Lung microvascular endothelial cell (primary cell): Measurements from ENCODE around the gene RPLP2. TPM values are rescaled to one million over a fixed set of nuclear protein-coding genes. Genes with fewer than 3 reads are reported as not detected.

Source experiments
- DNase-seq, 2 donors: peaks; one replicate each; pipeline versions ENCODE4 v3.0.0 to v3.0.0-alpha.2; 2010; ENCODE audit warnings: low read depth in 2 of 2
- total RNA-seq: library from RNA; depleted of rRNA; stranded (reverse); fragments of >200 nt; gene quantifications from 2 replicates; pipeline ENCODE4 v1.2.1, GENCODE V29; 2014

The RPLP2 gene
- total RNA-seq, 1 donor from 2014 or later = 383 TPM

GRCh38 chr11:823441-824291 lies 13.9 kb downstream of the RPLP2 start:
- no peak for DNase-seq

DNA sequence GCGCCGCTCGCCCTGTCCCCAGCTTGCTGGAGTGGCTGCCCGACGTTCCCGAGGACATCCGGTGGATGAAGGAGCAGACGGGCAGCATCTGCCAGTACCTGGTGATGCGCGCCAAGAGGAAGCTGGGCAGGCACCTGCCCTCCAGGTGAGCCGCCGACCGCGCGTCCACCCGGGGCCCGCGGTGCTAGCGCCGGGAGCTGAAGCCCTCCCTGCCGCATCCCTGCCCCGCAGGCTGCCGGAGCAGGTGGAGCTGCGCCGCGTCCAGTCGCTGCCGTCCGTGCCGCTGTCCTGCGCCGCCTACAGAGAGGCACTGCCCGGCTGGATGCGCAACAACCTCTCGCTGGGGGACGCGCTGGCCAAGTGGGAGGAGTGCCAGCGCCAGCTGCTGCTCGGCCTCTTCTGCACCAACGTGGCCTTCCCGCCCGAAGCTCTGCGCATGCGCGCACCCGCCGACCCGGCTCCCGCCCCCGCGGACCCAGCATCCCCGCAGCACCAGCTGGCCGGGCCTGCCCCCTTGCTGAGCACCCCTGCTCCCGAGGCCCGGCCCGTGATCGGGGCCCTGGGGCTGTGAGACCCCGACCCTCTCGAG lies 14.6 kb downstream of the RPLP2 start:
- no peak for DNase-seq

DNA sequence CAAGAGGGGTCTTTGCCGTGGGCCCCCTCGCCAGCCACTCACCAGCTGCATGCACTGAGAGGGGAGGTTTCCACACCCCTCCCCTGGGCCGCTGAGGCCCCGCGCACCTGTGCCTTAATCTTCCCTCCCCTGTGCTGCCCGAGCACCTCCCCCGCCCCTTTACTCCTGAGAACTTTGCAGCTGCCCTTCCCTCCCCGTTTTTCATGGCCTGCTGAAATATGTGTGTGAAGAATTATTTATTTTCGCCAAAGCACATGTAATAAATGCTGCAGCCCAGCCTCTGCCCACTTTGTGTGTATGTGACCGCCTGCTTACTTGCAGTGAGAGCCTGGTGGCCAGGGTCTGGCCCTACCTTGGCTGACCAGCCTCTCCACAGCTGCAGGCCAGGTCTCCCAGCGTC lies 15.2 kb downstream of the RPLP2 start:
- no peak for DNase-seq

GRCh38 chr11:825366-826226 lies 15.8 kb downstream of the RPLP2 start:
- no peak for DNase-seq

DNA sequence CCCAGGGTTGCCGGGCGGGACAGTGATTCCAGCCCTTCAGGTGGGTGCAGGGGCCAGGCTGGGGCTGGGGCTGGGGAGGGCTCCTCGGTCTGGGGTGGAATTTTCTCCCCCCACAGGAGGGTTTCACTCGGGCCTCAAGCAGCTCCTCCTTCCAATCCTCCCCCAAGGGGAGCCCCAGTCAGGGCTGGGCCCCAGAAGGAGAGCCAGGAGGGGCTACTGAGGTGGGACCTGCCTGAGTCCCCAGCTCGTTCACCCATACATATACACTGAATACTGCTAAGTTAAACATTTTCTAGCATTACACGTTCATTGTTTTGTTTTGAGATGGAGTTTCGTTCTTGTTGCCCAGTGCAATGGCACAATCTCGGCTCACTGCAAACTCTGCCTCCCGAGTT lies 16.5 kb downstream of the RPLP2 start:
- DNase-seq = no peak

DNA sequence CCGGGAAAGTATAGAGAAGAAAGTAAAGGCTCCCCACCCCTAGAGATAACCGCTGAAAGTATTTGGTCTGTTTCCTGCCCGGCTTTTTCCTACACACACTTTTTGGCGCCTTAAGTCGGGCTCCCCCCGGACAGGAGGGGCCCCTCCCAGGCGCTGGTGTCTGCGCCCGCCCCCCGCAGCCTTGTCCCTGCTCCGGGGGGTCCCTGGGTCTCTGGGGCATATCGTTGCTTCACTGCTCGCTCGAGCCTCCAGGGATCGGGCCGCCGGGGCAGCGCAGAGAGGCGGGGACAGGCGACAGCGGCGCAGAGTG lies 17.0 kb downstream of the RPLP2 start:
- no peak for DNase-seq

- no peak for DNase-seq
Observed at GRCh38 chr11:827146-827896, 17.6 kb downstream of the RPLP2 start.

DNA sequence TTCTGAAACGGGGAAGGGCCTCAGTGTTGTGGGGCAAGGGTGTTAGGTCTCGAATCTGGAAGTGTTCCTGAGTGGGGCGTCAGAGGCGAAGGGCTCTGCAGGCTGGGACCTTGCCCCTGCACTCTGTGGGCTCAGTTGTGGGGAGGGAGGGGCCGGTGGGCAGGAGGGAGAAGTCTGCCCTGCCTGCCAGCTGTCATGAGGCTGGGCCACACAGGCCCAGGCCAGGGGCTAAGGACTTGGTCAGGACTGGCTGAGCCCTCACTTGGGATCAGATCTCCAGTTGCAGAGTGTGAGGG lies 18.1 kb downstream of the RPLP2 start, which contains the start of gene CRACR2B:
TSS of gene CRACR2B (plus strand) at position 23 of the 296 bp plus-strand sequence. CDS start 689 bp downstream, outside the sequence.
- no peak for DNase-seq

GRCh38 chr11:828506-829175 lies 18.9 kb downstream of the RPLP2 start:
- no peak for DNase-seq

DNA sequence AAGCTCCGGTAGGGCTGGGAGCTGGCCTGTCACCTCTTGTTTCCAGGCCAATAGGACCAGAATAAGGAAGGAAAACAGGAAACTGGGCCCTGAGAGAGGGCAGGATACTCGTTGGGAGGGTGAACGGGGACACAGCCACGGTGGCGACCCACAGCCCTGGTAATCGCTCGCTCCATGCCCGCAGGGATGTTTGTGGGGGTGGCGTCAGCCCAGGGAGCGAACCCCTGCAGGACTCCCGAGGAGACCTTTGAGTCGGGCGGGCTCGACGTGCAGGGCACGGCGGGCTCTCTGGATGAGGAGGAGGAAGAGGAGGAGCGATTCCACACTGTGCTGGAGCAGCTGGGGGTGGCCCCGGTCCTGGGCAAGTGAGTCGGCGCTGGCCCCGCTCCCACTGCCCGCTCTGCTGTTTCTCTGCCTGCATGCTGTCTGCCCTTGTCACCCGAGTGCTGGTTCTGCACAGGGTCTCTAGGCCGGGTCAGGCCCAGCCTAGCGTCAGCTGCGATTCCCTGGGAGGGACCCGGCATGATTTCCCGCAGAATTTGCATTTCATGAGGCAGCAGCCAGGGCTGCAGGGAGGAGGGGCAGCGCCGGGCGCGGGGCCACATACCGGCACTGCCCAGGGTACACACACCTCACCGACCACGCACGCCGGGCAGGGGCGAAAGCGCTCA lies 19.5 kb downstream of the RPLP2 start:
- peak; percentile 72 to 98 for DNase-seq

DNA sequence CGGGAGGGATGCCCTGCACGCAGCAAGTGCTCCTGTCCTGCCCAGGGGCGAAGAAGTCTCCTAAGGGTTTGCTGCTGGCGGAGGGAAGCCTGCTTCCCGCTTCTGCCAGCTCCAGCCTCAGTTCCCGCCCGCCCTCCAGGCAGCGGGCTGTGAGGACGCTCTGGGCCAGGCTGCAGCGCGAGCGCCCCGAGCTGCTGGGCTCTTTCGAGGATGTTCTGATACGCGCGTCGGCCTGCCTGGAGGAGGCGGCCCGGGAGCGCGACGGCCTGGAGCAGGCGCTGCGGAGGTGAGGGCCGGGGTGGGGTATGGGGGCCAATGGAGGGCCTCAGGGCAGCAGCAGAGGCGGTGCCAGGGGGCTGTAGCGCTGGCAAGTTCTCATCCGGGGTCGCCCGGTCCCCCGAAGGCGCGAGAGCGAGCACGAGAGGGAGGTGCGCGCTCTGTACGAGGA lies 20.1 kb downstream of the RPLP2 start:
- DNase-seq = peak in 1 of 2 donors; percentile 48

DNA sequence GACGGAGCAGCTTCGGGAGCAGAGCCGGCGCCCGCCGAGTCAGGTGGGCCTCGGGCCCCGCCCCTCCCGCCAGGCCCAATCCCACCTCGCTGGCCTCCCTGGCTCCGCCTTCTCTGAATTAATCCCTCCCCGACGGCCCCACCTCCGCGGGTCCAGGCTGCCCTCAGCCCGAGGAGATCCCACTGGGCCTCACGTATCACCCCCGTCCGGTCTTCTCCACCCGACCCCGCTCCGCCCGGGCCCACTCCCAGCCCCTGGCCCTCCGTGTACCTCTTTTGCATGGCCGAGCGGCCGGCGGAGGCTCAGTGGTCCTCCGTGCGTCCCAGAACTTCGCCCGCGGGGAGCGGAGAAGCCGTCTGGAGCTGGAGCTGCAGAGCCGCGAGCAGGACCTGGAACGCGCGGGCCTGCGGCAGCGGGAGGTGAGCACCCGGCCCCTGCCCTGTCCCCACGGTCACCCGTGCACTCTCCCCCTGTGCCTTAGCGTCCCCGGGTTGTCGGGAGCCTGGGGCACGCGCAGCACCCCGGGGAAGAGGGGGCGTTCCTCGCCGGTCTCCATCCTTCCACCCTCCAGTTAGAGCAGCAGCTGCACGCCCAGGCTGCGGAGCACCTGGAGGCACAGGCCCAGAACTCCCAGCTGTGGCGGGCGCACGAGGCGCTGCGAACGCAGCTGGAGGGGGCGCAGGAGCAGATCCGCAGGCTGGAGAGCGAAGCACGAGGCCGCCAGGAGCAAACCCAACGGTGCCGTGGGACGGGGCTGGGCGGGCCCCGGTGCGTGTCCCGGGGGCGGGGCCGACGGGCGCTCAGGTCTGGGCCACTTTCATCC lies 20.7 kb downstream of the RPLP2 start:
- peak; percentile 73 to 90 for DNase-seq

GRCh38 chr11:831118-831864 lies 21.5 kb downstream of the RPLP2 start:
- DNase-seq = peak in 1 of 2 donors; percentile 60

DNA sequence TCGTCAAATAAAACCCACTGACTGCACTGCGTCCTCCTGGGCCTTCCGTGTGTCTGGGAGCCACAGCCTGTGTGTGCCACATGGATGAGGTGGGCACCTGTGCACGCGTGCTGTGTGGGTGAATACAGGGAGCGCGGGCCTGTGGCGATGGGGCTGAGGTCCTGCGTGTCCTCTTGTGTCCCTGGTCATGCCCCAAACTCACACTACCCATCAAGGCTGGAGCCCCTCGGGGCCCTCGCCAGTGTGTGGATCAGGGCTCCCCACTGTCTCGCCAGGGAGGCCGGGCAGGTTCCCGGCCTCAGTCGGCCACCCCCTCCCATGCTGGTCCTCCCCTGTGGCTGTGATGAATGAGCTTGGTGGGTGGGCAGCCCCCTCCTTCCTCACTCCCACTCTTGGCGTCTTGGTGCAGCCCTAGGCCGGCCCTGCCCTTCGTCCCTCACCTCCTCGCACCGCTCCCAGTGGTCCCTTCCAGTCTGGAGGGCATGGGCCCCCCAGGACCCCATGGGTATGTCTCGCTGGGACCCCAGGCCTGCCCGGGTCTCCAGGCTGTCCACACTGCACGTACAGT lies 22.3 kb downstream of the RPLP2 start:
- no peak for DNase-seq

- peak; percentile 68 to 72 for DNase-seq
Observed at GRCh38 chr11:832529-833113, 22.9 kb downstream of the RPLP2 start, which contains the start of gene CD151. TSS of gene CD151 (plus strand) at chr11:832952. CDS start at chr11:836070, 3,118 bp downstream.

DNA sequence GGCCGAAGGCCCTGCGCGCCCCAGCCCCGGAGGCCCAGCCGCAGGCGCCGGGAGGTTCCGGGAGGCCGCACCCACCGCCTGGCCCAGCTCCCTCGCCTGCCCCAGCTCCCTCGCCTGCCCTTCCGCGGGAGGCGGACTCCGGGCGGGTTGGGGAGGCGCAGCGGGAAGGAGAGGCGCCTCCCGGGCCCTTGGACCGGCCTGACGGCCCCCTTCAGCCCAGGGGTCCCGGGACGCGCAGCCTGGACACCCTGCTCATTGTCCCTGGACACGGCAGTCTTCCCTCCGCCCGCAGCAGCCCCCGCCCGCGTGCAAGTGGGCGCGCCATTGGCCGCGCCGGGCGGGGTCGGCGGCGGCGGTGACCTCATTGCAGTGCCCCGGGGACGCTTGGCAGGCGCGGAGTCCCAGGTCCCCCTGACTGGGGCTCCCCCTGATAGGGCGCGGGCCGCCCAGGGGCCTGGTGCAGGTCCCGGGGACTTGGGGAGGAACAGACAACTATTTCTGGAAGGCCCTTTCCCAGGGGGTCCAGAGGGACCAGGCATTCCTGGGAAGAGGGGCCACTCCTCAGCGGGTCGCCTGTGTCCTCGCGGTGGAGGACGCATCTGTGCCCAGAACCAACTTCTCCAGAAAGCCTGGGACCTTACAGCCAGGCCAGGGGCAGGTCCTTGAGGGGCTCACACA lies 23.5 kb downstream of the RPLP2 start:
- DNase-seq = peak; percentile 55 to 61

DNA sequence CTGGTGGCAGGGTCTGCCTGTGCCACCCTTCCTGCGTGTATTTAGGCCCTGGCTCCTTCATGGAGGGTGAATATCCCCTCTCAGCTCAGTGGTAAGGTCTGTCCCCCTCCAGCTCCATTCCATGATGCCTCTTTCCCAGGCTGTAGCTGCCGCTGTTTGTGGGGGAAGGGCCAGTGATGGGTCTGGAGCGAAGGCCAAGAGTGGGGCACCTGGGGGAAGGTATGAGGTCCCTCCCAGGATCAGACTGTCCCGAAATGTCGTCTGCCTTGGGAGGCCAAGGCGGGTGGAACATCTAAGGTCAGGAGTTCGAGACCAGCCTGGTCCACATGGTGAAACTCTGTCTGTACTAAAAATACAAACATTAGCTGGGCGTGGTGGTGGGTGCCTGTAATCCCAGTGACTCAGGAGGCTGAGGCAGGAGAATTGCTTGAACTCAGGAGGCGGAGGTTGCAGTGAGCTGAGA lies 24.1 kb downstream of the RPLP2 start:
- no peak for DNase-seq
